ENCODE results near the gene CXCL12. TPM values are rescaled to one million over a fixed set of nuclear protein-coding genes. Genes with fewer than 3 reads are reported as not detected.

The CXCL12 gene
- total RNA-seq, 1 experiment from 2014 or later: 0.82 TPM

DNA sequence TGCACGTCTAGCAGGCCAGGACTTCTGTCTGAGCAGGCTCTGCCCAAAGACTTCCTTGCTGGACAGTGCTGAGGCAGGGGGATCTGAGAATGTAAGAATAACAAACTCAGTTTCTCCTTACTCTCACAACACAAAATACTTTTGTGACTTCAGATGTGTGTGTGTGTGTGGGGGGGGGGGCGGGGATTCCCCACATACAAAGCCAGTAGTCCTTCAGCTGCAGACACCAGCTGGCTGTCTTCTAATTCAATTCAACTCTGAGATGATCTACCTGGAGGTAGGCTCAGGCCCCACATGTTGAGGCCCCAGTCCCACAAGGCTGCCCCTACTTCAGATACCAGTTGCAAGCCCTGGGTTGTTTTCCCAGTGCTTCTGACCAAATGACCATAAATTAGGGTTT lies 4.7 kb upstream of the CXCL12 start:
- Histone ChIP-seq H3K4me3 (ENCODE audit: low read depth in 2 of 2, low read length in 2 of 2) (no peak overlapping the region), H3K4me1 (ENCODE audit: control insufficient read depth, insufficient read depth, low read length) (no peaks in the 10 kb centered on the region), H3K36me3 (ENCODE audit: control insufficient read depth, insufficient read depth, low read length) (no peaks in the 10 kb centered on the region), H3K27ac (ENCODE audit: low read length) (no peak overlapping the region), H3K9me3 (ENCODE audit: control insufficient read depth, insufficient read depth, low read depth, low read length) (no peaks in the 10 kb centered on the region), H3K27me3 (ENCODE audit: control insufficient read depth, insufficient read depth, low read length) (peaks cover 9% of the 10 kb centered on the region; the same call in 1 of the 2 replicates)
- BruUV-seq (replicated peaks): no TSS peak
- in situ Hi-C loops (cut with HindIII; ENCODE audit: low pct_unique_long_range_greater_than_20kb, low sequenced_read_pairs): no loop called here
- intact Hi-C loops (cut with micrococcal nuclease; ENCODE audit: unreplicated experiment): loop anchor here (5.0 to 10.0 kb wide), 2 partner anchors 75 to 468 kb away; no protein-coding TSS in a partner anchor
- DNase-seq (ENCODE audit: low read depth, low spot score) (no peak), ATAC-seq (no peak)
- CTCF ChIA-PET: no interaction called here
- POLR2A ChIA-PET: no interaction called here
- no peak for TF ChIP-seq POLR2AphosphoS5 (IDR thresholded peaks at IDR 0.05; ENCODE audit: low read depth, low read length)
- no peak for TF ChIP-seq SIN3A (IDR thresholded peaks at IDR 0.05; ENCODE audit: borderline replicate concordance, insufficient read depth, low read depth, low read length)
- no peak for TF ChIP-seq TCF7L2 (IDR thresholded peaks at IDR 0.05; ENCODE audit: low read depth, low read length)
- TF ChIP-seq, protein P1, sequence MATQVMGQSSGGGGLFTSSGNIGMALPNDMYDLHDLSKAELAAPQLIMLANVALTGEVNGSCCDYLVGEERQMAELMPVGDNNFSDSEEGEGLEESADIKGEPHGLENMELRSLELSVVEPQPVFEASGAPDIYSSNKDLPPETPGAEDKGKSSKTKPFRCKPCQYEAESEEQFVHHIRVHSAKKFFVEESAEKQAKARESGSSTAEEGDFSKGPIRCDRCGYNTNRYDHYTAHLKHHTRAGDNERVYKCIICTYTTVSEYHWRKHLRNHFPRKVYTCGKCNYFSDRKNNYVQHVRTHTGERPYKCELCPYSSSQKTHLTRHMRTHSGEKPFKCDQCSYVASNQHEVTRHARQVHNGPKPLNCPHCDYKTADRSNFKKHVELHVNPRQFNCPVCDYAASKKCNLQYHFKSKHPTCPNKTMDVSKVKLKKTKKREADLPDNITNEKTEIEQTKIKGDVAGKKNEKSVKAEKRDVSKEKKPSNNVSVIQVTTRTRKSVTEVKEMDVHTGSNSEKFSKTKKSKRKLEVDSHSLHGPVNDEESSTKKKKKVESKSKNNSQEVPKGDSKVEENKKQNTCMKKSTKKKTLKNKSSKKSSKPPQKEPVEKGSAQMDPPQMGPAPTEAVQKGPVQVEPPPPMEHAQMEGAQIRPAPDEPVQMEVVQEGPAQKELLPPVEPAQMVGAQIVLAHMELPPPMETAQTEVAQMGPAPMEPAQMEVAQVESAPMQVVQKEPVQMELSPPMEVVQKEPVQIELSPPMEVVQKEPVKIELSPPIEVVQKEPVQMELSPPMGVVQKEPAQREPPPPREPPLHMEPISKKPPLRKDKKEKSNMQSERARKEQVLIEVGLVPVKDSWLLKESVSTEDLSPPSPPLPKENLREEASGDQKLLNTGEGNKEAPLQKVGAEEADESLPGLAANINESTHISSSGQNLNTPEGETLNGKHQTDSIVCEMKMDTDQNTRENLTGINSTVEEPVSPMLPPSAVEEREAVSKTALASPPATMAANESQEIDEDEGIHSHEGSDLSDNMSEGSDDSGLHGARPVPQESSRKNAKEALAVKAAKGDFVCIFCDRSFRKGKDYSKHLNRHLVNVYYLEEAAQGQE (IDR thresholded peaks at IDR 0.05; ENCODE audit: insufficient read depth in 1 of 2, low read depth in 2 of 2, low read length in 1 of 2): no peak
- TF ChIP-seq, protein P2, sequence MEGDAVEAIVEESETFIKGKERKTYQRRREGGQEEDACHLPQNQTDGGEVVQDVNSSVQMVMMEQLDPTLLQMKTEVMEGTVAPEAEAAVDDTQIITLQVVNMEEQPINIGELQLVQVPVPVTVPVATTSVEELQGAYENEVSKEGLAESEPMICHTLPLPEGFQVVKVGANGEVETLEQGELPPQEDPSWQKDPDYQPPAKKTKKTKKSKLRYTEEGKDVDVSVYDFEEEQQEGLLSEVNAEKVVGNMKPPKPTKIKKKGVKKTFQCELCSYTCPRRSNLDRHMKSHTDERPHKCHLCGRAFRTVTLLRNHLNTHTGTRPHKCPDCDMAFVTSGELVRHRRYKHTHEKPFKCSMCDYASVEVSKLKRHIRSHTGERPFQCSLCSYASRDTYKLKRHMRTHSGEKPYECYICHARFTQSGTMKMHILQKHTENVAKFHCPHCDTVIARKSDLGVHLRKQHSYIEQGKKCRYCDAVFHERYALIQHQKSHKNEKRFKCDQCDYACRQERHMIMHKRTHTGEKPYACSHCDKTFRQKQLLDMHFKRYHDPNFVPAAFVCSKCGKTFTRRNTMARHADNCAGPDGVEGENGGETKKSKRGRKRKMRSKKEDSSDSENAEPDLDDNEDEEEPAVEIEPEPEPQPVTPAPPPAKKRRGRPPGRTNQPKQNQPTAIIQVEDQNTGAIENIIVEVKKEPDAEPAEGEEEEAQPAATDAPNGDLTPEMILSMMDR (IDR thresholded peaks at IDR 0.05): no peak

DNA sequence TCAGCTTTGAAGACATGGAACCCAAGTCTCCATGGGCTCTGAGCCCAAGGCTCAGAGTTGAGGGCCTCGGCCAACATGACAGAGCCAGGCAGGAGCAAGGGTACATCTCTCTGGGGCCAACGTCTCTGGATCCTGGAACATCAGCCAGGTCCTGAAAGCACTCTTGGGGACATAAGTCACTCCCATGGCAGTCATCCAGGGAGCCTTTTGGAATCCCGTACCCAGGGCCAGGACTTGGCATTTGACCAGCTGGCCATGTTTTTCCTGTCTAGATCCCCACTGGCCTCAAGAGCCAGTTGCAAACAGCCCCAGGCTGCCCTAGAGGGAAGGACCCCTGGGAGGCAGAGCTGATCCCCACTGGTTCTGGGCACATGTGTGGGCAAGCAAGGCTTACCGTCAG lies 4.3 kb upstream of the CXCL12 start:
- in situ Hi-C loops (cut with HindIII; ENCODE audit: low pct_unique_long_range_greater_than_20kb, low sequenced_read_pairs): no loop called here
- CTCF ChIA-PET: no interaction called here
- POLR2A ChIA-PET: no interaction called here
- intact Hi-C loops (cut with micrococcal nuclease; ENCODE audit: unreplicated experiment): loop anchor here (5.0 to 10.0 kb wide), 2 partner anchors 74 to 468 kb away; no protein-coding TSS in a partner anchor
- no peaks in the 10 kb centered on the region for H3K4me1 ChIP-seq (ENCODE audit: control insufficient read depth, insufficient read depth, low read length)
- ATAC-seq: no peak
- TF ChIP-seq SIN3A (IDR thresholded peaks at IDR 0.05; ENCODE audit: borderline replicate concordance, insufficient read depth, low read depth, low read length): no peak
- TF ChIP-seq, protein P2 (IDR thresholded peaks at IDR 0.05): no peak
- TF ChIP-seq, protein P1 (IDR thresholded peaks at IDR 0.05; ENCODE audit: insufficient read depth in 1 of 2, low read depth in 2 of 2, low read length in 1 of 2): no peak
- no peak for TF ChIP-seq POLR2AphosphoS5 (IDR thresholded peaks at IDR 0.05; ENCODE audit: low read depth, low read length)
- no peak for TF ChIP-seq TCF7L2 (IDR thresholded peaks at IDR 0.05; ENCODE audit: low read depth, low read length)
- no TSS peak for BruUV-seq (replicated peaks)
- no peak overlapping the region for H3K27ac ChIP-seq (ENCODE audit: low read length)
- H3K9me3 ChIP-seq (ENCODE audit: control insufficient read depth, insufficient read depth, low read depth, low read length): no peaks in the 10 kb centered on the region
- peaks cover 9% of the 10 kb centered on the region; the same call in 1 of the 2 replicates for H3K27me3 ChIP-seq (ENCODE audit: control insufficient read depth, insufficient read depth, low read length)
- no peak for DNase-seq (ENCODE audit: low read depth, low spot score)
- H3K36me3 ChIP-seq (ENCODE audit: control insufficient read depth, insufficient read depth, low read length): no peaks in the 10 kb centered on the region
- no peak overlapping the region for H3K4me3 ChIP-seq (ENCODE audit: low read depth in 2 of 2, low read length in 2 of 2)
